Lower lobe of right lung (tissue), 2 donors: ENCODE results near the gene ZNF512. TPM values are rescaled to one million over a fixed set of nuclear protein-coding genes. Genes with fewer than 3 reads are reported as not detected.

Source experiments
- ATAC-seq, 2 donors: fragments of 200-7000 bp; cut with Tn5 transposase; one replicate each; pipeline ENCODE4 v1.9.1; 2020 to 2022; ENCODE audit warnings: mild to moderate bottlenecking in 2 of 2, moderate library complexity in 2 of 2
- DNase-seq: peaks from one replicate; pipeline ENCODE4 v3.0.0-alpha.2; 2020
- H3K27ac ChIP-seq: fragments of 200-600 bp; one replicate; pipeline ENCODE4 v1.8.0; 2022
- H3K27me3 ChIP-seq: fragments of 200-600 bp; one replicate; pipeline ENCODE4 v1.8.0; 2022; ENCODE audit warnings: low read depth
- H3K36me3 ChIP-seq: fragments of 200-600 bp; one replicate; pipeline ENCODE4 v1.8.0; 2022; ENCODE audit warnings: mild to moderate bottlenecking
- H3K4me1 ChIP-seq: fragments of 200-600 bp; one replicate; pipeline ENCODE4 v1.8.0; 2022
- H3K4me3 ChIP-seq: fragments of 200-600 bp; one replicate; pipeline ENCODE4 v1.8.0; 2022; ENCODE audit warnings: mild to moderate bottlenecking
- H3K9me3 ChIP-seq: fragments of 200-600 bp; one replicate; pipeline ENCODE4 v1.8.0; 2022
- CTCF ChIP-seq: fragments of 200-600 bp; IDR thresholded peaks from one replicate; pipeline ENCODE4 v1.8.0; 2022; ENCODE audit warnings: antibody characterized with exemption, mild to moderate bottlenecking
- intact Hi-C: fragments of 100-400 bp; cut with DNase I; formaldehyde crosslinking; loops from one replicate; pipeline ENCODE4 v1.11.0; 2022
- total RNA-seq: library from RNA; stranded (reverse); fragmentation: NEBNext Ultra II Directional; extraction: Animal tissue kit (Norgen Biotek cat#: 25700); gene quantifications from one replicate; pipeline ENCODE4 v1.2.1, GENCODE V29; 2021
- donor health status: DM: no; HTN: yes; CAD: no; lungs with severe emphysema.

Gene ZNF512
- total RNA-seq, 1 donor from 2014 or later = 29.5 TPM

GRCh38 chr2:27572998-27573429 lies 9.8 kb upstream of the ZNF512 start:
- no peak for TF ChIP-seq CTCF
- no peaks in the 10 kb centered on the region for H3K36me3 ChIP-seq
- DNase-seq (no peak), ATAC-seq (no peak)
- H3K4me3 ChIP-seq = no peak overlapping the region
- intact Hi-C loops = no loop called here
- H3K27me3 ChIP-seq = no peaks in the 10 kb centered on the region
- H3K27ac ChIP-seq = no peak overlapping the region
- peaks cover 44% of the 10 kb centered on the region for H3K9me3 ChIP-seq
- no peaks in the 10 kb centered on the region for H3K4me1 ChIP-seq

- DNase-seq (no peak), ATAC-seq (no peak)
- intact Hi-C loops = no loop called here
- Histone ChIP-seq H3K9me3 (peaks cover 44% of the 10 kb centered on the region), H3K36me3 (no peaks in the 10 kb centered on the region), H3K4me3 (no peak overlapping the region), H3K27me3 (no peaks in the 10 kb centered on the region), H3K4me1 (no peaks in the 10 kb centered on the region), H3K27ac (no peak overlapping the region)
- no peak for TF ChIP-seq CTCF
Measured at GRCh38 chr2:27573452-27573851, 9.4 kb upstream of the ZNF512 start.

- Histone ChIP-seq H3K4me3 (no peak overlapping the region), H3K4me1 (peaks cover 22% of the 10 kb centered on the region), H3K27me3 (no peaks in the 10 kb centered on the region), H3K9me3 (peaks cover 8% of the 10 kb centered on the region), H3K27ac (no peak overlapping the region), H3K36me3 (no peaks in the 10 kb centered on the region)
- no peak for DNase-seq
- intact Hi-C loops = no loop called here
- TF ChIP-seq CTCF = no peak
- no peak for ATAC-seq
Measured at GRCh38 chr2:27581417-27582128, 1.3 kb upstream of the ZNF512 start.

GRCh38 chr2:27582129-27582694 lies 630 bp upstream of the ZNF512 start:
- Histone ChIP-seq H3K36me3 (no peaks in the 10 kb centered on the region), H3K4me3 (peak overlapping the region; percentile 81), H3K27ac (peak overlapping the region; percentile 75), H3K4me1 (peaks cover 22% of the 10 kb centered on the region), H3K9me3 (peaks cover 2% of the 10 kb centered on the region), H3K27me3 (no peaks in the 10 kb centered on the region)
- DNase-seq (no peak), ATAC-seq (peak; percentile 5 to 17)
- intact Hi-C loops = no loop called here
- no peak for TF ChIP-seq CTCF

- Histone ChIP-seq H3K27ac (peak overlapping the region; percentile 75), H3K4me3 (peak overlapping the region; percentile 81), H3K4me1 (peaks cover 22% of the 10 kb centered on the region), H3K9me3 (no peaks in the 10 kb centered on the region), H3K36me3 (no peaks in the 10 kb centered on the region), H3K27me3 (no peaks in the 10 kb centered on the region)
- ATAC-seq = peak in 1 of 2 donors; percentile 22
- DNase-seq = no peak
- intact Hi-C loops = no loop called here
- TF ChIP-seq CTCF = no peak
Measured at GRCh38 chr2:27583390-27583915, 611 bp downstream of the ZNF512 start.
